Ishikawa (cell line): ENCODE measurements around the gene MIPOL1.

ENCODE experiments used
- CEBPB ChIP-seq: IDR thresholded peaks from 2 replicates; pipeline ENCODE4 v1.6.1; 2012
- CREB1 ChIP-seq: IDR thresholded peaks from 2 replicates; pipeline ENCODE4 v1.6.1; 2012; ENCODE audit warnings: low read depth
- EP300 ChIP-seq: IDR thresholded peaks from 2 replicates; pipeline ENCODE4 v1.6.1; 2012; ENCODE audit warnings: borderline replicate concordance
- FOXM1 ChIP-seq: IDR thresholded peaks from 2 replicates; pipeline ENCODE4 v1.6.1; 2012; ENCODE audit warnings: low read depth, borderline replicate concordance
- RAD21 ChIP-seq: IDR thresholded peaks from 2 replicates; pipeline ENCODE4 v1.6.1; 2012; ENCODE audit warnings: low read depth
- TAF1 ChIP-seq: IDR thresholded peaks from 2 replicates; pipeline ENCODE4 v1.6.1; 2012; ENCODE audit warnings: low read depth, mild to moderate bottlenecking
- TEAD4 ChIP-seq: IDR thresholded peaks from 2 replicates; pipeline ENCODE4 v1.6.1; 2012
- YY1 ChIP-seq: IDR thresholded peaks from 2 replicates; pipeline ENCODE4 v1.6.1; 2012; ENCODE audit warnings: low read depth
- TF ChIP-seq, protein P1 (sequence below): IDR thresholded peaks from 2 replicates; pipeline ENCODE4 v1.6.1; 2012; ENCODE audit warnings: low read depth, mild to moderate bottlenecking
- TF ChIP-seq, protein P2 (sequence below): IDR thresholded peaks from 2 replicates; pipeline ENCODE4 v1.6.1; 2012

- TF ChIP-seq RAD21, result no peak
- no peak for TF ChIP-seq YY1
- no peak for TF ChIP-seq TEAD4
- no peak for TF ChIP-seq EP300
- TF ChIP-seq, protein P1, sequence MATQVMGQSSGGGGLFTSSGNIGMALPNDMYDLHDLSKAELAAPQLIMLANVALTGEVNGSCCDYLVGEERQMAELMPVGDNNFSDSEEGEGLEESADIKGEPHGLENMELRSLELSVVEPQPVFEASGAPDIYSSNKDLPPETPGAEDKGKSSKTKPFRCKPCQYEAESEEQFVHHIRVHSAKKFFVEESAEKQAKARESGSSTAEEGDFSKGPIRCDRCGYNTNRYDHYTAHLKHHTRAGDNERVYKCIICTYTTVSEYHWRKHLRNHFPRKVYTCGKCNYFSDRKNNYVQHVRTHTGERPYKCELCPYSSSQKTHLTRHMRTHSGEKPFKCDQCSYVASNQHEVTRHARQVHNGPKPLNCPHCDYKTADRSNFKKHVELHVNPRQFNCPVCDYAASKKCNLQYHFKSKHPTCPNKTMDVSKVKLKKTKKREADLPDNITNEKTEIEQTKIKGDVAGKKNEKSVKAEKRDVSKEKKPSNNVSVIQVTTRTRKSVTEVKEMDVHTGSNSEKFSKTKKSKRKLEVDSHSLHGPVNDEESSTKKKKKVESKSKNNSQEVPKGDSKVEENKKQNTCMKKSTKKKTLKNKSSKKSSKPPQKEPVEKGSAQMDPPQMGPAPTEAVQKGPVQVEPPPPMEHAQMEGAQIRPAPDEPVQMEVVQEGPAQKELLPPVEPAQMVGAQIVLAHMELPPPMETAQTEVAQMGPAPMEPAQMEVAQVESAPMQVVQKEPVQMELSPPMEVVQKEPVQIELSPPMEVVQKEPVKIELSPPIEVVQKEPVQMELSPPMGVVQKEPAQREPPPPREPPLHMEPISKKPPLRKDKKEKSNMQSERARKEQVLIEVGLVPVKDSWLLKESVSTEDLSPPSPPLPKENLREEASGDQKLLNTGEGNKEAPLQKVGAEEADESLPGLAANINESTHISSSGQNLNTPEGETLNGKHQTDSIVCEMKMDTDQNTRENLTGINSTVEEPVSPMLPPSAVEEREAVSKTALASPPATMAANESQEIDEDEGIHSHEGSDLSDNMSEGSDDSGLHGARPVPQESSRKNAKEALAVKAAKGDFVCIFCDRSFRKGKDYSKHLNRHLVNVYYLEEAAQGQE, result no peak
- TF ChIP-seq TAF1, result no peak
- no peak for TF ChIP-seq CREB1
- TF ChIP-seq, protein P2, sequence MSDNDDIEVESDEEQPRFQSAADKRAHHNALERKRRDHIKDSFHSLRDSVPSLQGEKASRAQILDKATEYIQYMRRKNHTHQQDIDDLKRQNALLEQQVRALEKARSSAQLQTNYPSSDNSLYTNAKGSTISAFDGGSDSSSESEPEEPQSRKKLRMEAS, result no peak
- TF ChIP-seq CEBPB, result no peak
- no peak for TF ChIP-seq FOXM1
Observed at GRCh38 chr14:37472906-37473305, 275.2 kb downstream of the MIPOL1 start.
